Immature natural killer cell (primary cell): ENCODE results near the gene HLA-A. TPM values are rescaled to one million over a fixed set of nuclear protein-coding genes. Genes with fewer than 3 reads are reported as not detected.
"Not testable (repeated sequence)": the region's sequence is repeated elsewhere in the genome, so short reads cannot be mapped to it uniquely, and the experiment has no call there.

Experiments used
- DNase-seq, 3 donors: peaks; one replicate each; pipeline ENCODE4 v3.0.0; 2022; ENCODE audit warnings: mixed read lengths in 1 of 3
- H3K27ac Mint-ChIP-seq, 6 donors: one replicate each; pipeline ENCODE4 v1.8.0; 2020; ENCODE audit warnings: mixed read lengths in 6 of 6, mild to moderate bottlenecking in 5 of 6, inconsistent platforms in 4 of 6, moderate library complexity in 3 of 6
- H3K27me3 Mint-ChIP-seq, 3 donors: one replicate each; pipeline ENCODE4 v1.8.0; 2020 to 2021; ENCODE audit warnings: low read depth in 3 of 3, mild to moderate bottlenecking in 3 of 3, mixed read lengths in 3 of 3, moderate library complexity in 3 of 3, inconsistent platforms in 1 of 3
- H3K36me3 Mint-ChIP-seq, 3 donors: one replicate each; pipeline ENCODE4 v1.8.0; 2020; ENCODE audit warnings: mixed read lengths in 3 of 3, inconsistent platforms in 2 of 3, mild to moderate bottlenecking in 2 of 3
- H3K4me1 Mint-ChIP-seq, 2 donors: one replicate each; pipeline ENCODE4 v1.8.0; 2020; ENCODE audit warnings: inconsistent platforms in 2 of 2, mild to moderate bottlenecking in 2 of 2, mixed read lengths in 2 of 2, moderate library complexity in 1 of 2
- H3K4me3 Mint-ChIP-seq, 5 donors: one replicate each; pipeline ENCODE4 v1.8.0; 2020; ENCODE audit warnings: mild to moderate bottlenecking in 5 of 5, mixed read lengths in 5 of 5, inconsistent platforms in 3 of 5, moderate library complexity in 3 of 5
- H3K9me3 Mint-ChIP-seq, 6 donors: one replicate each; pipeline ENCODE4 v1.8.0; 2020; ENCODE audit warnings: mild to moderate bottlenecking in 6 of 6, mixed read lengths in 6 of 6, inconsistent platforms in 4 of 6, moderate library complexity in 3 of 6
- polyA plus RNA-seq, 3 donors: library from polyadenylated mRNA; unstranded; fragments of 300-500 nt; fragmentation: Illumina TruSeq; gene quantifications; one replicate each; pipeline ENCODE4 v1.2.3, GENCODE V29; 2021

Gene HLA-A
- polyA plus RNA-seq, 3 donors from 2014 or later = 2,780 to 4,438 (median 4,182) TPM

DNA sequence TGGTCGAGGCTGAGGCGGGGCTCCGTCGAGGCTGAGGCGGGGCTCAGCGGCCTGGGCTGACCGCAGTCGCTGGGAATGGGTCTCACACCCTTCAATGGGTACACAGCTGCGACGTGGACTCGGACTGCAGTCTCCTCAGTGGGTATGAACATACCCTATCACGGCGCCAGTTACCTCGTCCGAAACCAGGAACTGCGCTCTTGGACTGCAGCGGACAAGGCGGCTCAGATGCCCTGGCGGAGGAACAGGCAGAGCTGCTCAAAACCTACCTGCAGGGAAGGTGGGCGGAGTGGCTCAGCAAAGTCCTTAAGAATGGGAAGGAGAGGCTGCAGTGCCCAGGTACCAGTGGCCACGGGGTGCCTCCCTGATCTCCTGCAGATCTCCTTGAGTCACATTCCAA lies 14.2 kb downstream of the HLA-A start:
- peaks cover 0 to 5% (median 3%) of the 10 kb centered on the region in 3 donors for H3K27me3 Mint-ChIP-seq
- no peak for DNase-seq
- H3K36me3 Mint-ChIP-seq = peaks cover 0 to 13% (median 0%) of the 10 kb centered on the region in 3 donors
- no peak overlapping the region for H3K27ac Mint-ChIP-seq
- no peak overlapping the region for H3K4me3 Mint-ChIP-seq
- H3K9me3 Mint-ChIP-seq = no peaks in the 10 kb centered on the region
- no peaks in the 10 kb centered on the region for H3K4me1 Mint-ChIP-seq

DNA sequence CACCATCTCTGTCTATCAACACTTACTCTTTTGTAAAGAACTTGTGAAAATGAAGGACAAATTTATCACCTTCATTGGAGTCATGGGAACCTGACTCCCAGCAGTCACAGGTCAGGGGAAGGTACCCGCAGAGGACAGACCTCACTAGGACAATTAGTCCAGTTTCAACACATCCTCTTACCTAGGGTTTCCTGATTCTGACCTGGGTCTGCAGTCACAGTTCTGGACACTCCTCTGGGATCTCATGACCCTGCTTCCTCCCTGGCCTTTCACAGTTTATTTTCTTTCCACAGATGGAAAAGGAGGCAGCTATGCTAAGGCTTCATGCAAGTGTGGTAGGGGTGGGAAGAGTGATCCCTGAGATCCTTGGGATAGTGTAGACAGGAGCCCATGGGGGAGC lies 15.7 kb downstream of the HLA-A start:
- Mint-ChIP-seq H3K27me3 (peaks cover 0 to 5% (median 3%) of the 10 kb centered on the region in 3 donors), H3K36me3 (peaks cover 0 to 13% (median 0%) of the 10 kb centered on the region in 3 donors), H3K4me1 (peaks cover 1 to 6% of the 10 kb centered on the region in 2 donors), H3K9me3 (no peaks in the 10 kb centered on the region), H3K4me3 (no peak overlapping the region), H3K27ac (no peak overlapping the region)
- DNase-seq = no peak

DNA sequence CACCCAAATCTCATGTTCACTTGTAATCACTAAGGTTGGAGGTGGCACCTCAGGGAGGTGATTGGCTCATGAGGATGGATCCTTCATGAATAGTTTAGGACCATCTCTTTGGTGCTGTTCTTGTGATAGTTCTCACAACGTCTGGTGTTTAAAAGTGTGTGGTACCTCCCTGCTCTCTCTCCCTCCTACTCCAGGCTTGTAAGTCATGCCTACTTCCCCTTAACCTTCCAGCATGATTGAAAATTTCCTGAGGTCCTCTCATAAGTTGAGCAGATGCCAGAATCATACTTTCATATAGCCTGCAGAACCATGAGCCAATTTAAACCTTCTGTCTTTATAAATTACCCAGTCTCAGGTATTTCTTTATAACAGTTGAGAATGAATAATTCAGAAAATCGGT lies 16.6 kb downstream of the HLA-A start:
- H3K4me1 Mint-ChIP-seq = peaks cover 7 to 14% of the 10 kb centered on the region in 2 donors
- H3K4me3 Mint-ChIP-seq = no peak overlapping the region
- H3K27me3 Mint-ChIP-seq = peaks cover 0 to 5% (median 2%) of the 10 kb centered on the region in 3 donors
- no peaks in the 10 kb centered on the region for H3K9me3 Mint-ChIP-seq
- H3K27ac Mint-ChIP-seq = no peak overlapping the region
- peaks cover 0 to 13% (median 0%) of the 10 kb centered on the region in 3 donors for H3K36me3 Mint-ChIP-seq
- no peak for DNase-seq

- Mint-ChIP-seq H3K4me1 (peaks cover 12 to 19% of the 10 kb centered on the region in 2 donors), H3K9me3 (no peaks in the 10 kb centered on the region), H3K27me3 (peaks cover 0 to 6% (median 2%) of the 10 kb centered on the region in 3 donors), H3K36me3 (peaks cover 0 to 13% (median 0%) of the 10 kb centered on the region in 3 donors), H3K27ac (no peak overlapping the region), H3K4me3 (no peak overlapping the region)
- no peak for DNase-seq
These were observed 17.1 kb downstream of the HLA-A start for GRCh38 chr6:29959467-29959866.

GRCh38 chr6:29961966-29962365 lies 19.6 kb downstream of the HLA-A start:
- H3K9me3 Mint-ChIP-seq = no peaks in the 10 kb centered on the region
- DNase-seq = no peak
- H3K27me3 Mint-ChIP-seq = peaks cover 0 to 10% (median 4%) of the 10 kb centered on the region in 3 donors
- H3K36me3 Mint-ChIP-seq = peaks cover 0 to 11% (median 0%) of the 10 kb centered on the region in 3 donors
- no peak overlapping the region for H3K27ac Mint-ChIP-seq
- no peak overlapping the region for H3K4me3 Mint-ChIP-seq
- H3K4me1 Mint-ChIP-seq = peaks cover 37 to 44% of the 10 kb centered on the region in 2 donors

- peak overlapping the region in 5 of 6 donors; percentile 24 to 80 (median 76) for H3K27ac Mint-ChIP-seq
- H3K4me3 Mint-ChIP-seq = peak overlapping the region in 1 of 5 donors; percentile 25
- H3K9me3 Mint-ChIP-seq = not testable (repeated sequence)
These were observed 21.4 kb downstream of the HLA-A start for GRCh38 chr6:29963697-29964096.

GRCh38 chr6:29964518-29964886 lies 22.2 kb downstream of the HLA-A start:
- peak overlapping the region; percentile 94 to 97 (median 96) for H3K27ac Mint-ChIP-seq
- peaks cover 1 to 10% (median 4%) of the 10 kb centered on the region in 3 donors for H3K27me3 Mint-ChIP-seq
- peak overlapping the region; percentile 87 to 95 (median 91) for H3K4me3 Mint-ChIP-seq
- peaks cover 46 to 52% of the 10 kb centered on the region in 2 donors for H3K4me1 Mint-ChIP-seq
- H3K9me3 Mint-ChIP-seq = no peaks in the 10 kb centered on the region
- H3K36me3 Mint-ChIP-seq = no peaks in the 10 kb centered on the region
- DNase-seq = no peak

More at GRCh38 chr6:29963697-29964096, 21.4 kb downstream of the HLA-A start:
- H3K4me1 Mint-ChIP-seq = peaks cover 46 to 52% of the 10 kb centered on the region in 2 donors
- H3K27me3 Mint-ChIP-seq, DNase-seq, H3K36me3 Mint-ChIP-seq: not testable (repeated sequence)

GRCh38 chr6:29964887-29965562 lies 22.7 kb downstream of the HLA-A start:
- Mint-ChIP-seq H3K4me3 (peak overlapping the region; percentile 87 to 95 (median 91)), H3K27ac (peak overlapping the region; percentile 94 to 97 (median 96)), H3K27me3 (peaks cover 3 to 10% (median 4%) of the 10 kb centered on the region in 3 donors), H3K9me3 (no peaks in the 10 kb centered on the region), H3K36me3 (no peaks in the 10 kb centered on the region), H3K4me1 (peaks cover 46 to 52% of the 10 kb centered on the region in 2 donors)
- DNase-seq = peak; percentile 72 to 78 (median 75)

GRCh38 chr6:29965563-29965872 lies 23.2 kb downstream of the HLA-A start:
- no peak for DNase-seq
- H3K4me3 Mint-ChIP-seq = peak overlapping the region; percentile 87 to 95 (median 91)
- peaks cover 3 to 8% (median 4%) of the 10 kb centered on the region in 3 donors for H3K27me3 Mint-ChIP-seq
- peaks cover 46 to 52% of the 10 kb centered on the region in 2 donors for H3K4me1 Mint-ChIP-seq
- H3K27ac Mint-ChIP-seq = peak overlapping the region; percentile 94 to 97 (median 96)
- no peaks in the 10 kb centered on the region for H3K9me3 Mint-ChIP-seq
- H3K36me3 Mint-ChIP-seq = no peaks in the 10 kb centered on the region

GRCh38 chr6:29965873-29966601 lies 23.7 kb downstream of the HLA-A start:
- Mint-ChIP-seq H3K4me3 (peak overlapping the region; percentile 87 to 95 (median 91)), H3K27ac (peak overlapping the region; percentile 94 to 97 (median 96)), H3K36me3 (no peaks in the 10 kb centered on the region), H3K27me3 (peaks cover 2 to 7% (median 3%) of the 10 kb centered on the region in 3 donors), H3K4me1 (peaks cover 46 to 52% of the 10 kb centered on the region in 2 donors), H3K9me3 (no peaks in the 10 kb centered on the region)
- peak in 2 of 3 donors; percentile 49 to 65 for DNase-seq

- peaks cover 3 to 5% (median 4%) of the 10 kb centered on the region in 3 donors for H3K36me3 Mint-ChIP-seq
- H3K27ac Mint-ChIP-seq = peak overlapping the region in 4 of 6 donors; percentile 39 to 68 (median 52)
- peaks cover 46 to 55% of the 10 kb centered on the region in 2 donors for H3K4me1 Mint-ChIP-seq
- peaks cover 3 to 7% (median 6%) of the 10 kb centered on the region in 3 donors for H3K27me3 Mint-ChIP-seq
- peak overlapping the region in 1 of 5 donors; percentile 15 for H3K4me3 Mint-ChIP-seq
- DNase-seq = no peak
- H3K9me3 Mint-ChIP-seq = no peaks in the 10 kb centered on the region
These were observed 25.2 kb downstream of the HLA-A start for GRCh38 chr6:29967379-29968010.

GRCh38 chr6:29968130-29968529 lies 25.8 kb downstream of the HLA-A start:
- DNase-seq = no peak
- no peak overlapping the region for H3K27ac Mint-ChIP-seq
- H3K27me3 Mint-ChIP-seq = peaks cover 3 to 7% (median 6%) of the 10 kb centered on the region in 3 donors
- H3K36me3 Mint-ChIP-seq = peaks cover 5 to 9% (median 6%) of the 10 kb centered on the region in 3 donors
- H3K4me3 Mint-ChIP-seq = no peak overlapping the region
- H3K4me1 Mint-ChIP-seq = peaks cover 44 to 55% of the 10 kb centered on the region in 2 donors
- no peaks in the 10 kb centered on the region for H3K9me3 Mint-ChIP-seq

DNA sequence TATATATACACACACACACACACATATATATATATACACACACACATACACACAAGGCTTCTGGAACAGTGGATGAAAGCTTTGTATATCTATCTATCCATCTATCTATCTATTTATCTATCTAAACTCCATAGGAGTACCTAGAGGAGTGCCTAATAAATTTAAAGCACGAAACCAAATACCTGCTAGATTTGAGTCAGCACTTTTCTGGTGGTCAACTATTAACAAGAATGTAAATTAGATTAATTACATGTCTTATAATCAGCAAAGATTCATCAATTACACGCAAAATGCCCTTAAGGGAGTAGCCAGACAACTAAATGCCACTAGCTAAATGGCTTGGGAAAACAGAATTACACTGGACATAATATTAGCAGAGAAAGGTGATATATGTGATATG lies 26.6 kb downstream of the HLA-A start:
- Mint-ChIP-seq H3K4me3 (no peak overlapping the region), H3K9me3 (no peaks in the 10 kb centered on the region), H3K27me3 (peaks cover 3 to 7% (median 6%) of the 10 kb centered on the region in 3 donors), H3K27ac (no peak overlapping the region), H3K4me1 (peaks cover 44 to 56% of the 10 kb centered on the region in 2 donors), H3K36me3 (peaks cover 5 to 13% (median 12%) of the 10 kb centered on the region in 3 donors)
- DNase-seq = no peak
